ENCODE data around the gene CCM2.
"Not testable (repeated sequence)": the region's sequence is repeated elsewhere in the genome, so short reads cannot be mapped to it uniquely, and the experiment has no call there.

Gene CCM2

GRCh38 chr7:45007571-45008328 lies 7.7 kb downstream of the CCM2 start:
- DNase-seq: no peak

- DNase-seq: no peak
Observed at GRCh38 chr7:45013465-45013967, 13.5 kb downstream of the CCM2 start.

DNA sequence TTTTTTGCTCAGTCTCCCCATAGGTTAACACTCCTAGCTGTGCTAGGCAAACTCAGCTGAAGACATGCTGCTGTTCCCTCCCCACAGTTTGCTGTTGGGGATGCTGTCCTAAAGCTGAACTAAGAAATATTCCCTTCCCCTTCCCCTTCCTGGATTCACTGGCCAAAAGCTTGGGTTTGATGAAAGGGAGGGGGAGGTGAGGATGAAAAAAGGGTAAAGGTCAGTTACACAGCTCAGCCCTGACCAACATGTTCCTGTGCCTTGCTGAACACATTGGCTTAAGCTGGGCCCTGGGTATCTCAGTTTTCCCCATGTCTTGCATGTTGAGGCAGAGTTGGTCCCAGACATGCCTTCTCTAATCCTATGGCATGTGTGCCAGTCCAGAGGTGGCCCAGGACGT lies 15.3 kb downstream of the CCM2 start:
- no peak for DNase-seq

DNA sequence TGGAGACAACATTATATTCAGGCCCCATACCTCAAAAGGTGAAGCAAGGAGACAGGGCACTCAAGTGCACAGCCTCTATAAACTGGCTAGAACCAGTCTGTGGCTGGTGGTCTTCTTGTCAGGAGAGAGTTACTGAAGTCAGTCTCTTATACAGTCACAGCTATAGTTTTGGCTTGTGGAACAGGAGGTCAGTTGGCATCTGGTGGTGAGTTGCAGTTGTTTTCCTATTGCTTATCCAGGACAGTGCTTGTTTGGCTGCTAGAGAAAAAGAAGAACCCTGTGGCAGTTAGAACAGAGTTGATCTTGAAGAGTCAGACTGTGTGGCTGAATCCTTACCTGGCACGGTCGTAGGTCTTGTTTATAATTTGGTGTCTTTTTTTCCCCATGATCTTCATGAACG lies 17.3 kb downstream of the CCM2 start:
- no peak for DNase-seq

DNA sequence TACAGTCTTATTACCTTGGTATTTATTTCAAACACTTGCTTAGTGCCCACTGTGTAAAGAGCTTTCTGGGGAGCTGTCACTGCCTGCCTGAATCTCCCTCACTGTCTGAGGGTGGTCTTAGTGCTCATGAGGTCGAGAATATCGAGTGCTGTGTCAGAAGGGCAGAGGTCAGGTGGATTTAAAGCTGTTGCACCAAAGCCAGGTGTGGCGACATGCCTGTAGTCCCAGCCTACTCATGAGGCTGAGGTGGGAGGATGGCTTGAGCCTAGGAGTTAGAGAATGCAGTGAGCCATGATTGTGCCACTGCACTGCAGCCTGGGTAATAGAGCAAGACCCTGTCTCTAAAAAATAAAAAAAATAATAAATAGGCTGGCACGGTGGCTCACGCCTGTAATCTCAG lies 20.9 kb downstream of the CCM2 start:
- no peak for DNase-seq

DNA sequence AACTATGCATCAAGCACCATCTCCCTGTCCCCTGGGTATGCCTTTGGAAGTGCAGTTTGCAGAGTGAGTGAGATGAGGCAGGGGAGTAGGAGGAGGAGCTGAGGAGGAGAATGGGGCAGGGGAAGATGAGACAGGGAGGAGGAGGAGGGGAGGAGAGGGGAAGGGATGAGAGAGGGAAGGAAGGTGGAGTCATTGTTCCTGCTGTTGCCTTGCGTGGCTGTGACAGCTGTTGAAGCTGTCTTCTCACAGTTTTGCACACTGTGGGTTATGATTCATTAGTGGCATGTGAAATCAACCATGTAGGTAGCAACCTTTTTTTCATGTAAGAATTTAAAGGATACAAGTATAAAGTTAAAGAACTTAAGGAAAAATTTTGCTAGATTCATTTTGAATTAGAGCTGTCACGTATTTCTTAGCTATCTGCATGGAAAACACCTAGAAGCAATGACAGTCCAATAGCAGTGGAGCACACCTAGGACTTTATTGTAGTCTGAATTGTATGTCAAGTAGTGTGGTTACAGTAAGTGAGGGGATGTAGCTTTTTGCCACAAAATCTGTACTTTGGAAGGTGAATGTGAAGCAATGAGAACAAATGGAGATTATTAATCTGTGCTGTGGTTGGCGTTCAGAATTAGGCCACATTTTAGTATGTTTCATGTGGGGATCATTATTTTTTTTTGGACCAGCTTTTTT lies 21.7 kb downstream of the CCM2 start:
- no peak for DNase-seq

DNA sequence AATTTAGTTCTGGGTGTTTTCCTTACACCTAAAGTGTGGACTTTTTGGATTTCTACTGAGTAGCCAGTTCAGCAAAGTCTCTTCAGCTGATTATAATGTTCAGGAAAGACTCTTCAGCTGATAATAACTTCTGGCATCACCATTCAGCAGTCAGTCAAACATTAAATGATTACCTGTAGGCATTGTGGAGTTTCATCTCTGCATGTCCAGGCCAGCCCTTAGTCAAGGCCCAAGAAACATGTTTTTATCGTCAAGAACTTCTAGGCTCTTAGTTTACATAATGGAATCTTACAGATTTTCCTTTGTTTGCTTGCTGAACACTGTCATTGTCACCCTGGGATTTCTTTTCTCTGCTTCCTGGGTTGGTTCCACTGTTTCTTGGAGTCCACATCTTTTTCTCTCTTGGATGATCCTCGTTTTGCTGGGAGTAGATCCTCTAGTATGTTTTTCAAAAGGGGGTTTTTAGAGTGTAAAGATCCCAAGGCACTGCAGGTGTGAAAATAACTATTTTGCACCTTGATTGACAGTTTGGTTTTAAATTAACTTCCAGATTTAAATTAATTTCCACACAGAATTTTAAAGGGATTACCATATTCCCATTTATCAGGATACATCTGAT lies 24.2 kb downstream of the CCM2 start:
- DNase-seq: no peak

DNA sequence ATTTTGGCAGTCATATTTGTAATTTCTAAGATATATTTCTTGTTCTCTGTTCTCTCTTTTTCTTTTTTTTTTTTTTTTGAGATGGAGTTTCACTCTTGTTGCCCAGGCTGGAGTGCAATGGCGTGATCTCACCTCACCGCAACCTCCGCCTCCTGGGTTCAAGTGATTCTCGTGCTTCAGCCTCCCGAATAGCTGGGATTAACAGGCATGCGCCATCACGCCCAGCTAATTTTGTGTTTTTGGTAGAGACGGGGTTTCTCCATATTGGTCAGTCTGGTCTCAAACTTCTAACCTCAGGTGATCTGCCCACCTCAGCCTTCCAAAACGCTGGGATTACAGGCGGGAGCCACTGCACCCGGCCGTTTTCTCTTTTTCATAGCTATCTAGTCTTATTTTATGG lies 25.5 kb downstream of the CCM2 start:
- DNase-seq: not testable (repeated sequence)

DNA sequence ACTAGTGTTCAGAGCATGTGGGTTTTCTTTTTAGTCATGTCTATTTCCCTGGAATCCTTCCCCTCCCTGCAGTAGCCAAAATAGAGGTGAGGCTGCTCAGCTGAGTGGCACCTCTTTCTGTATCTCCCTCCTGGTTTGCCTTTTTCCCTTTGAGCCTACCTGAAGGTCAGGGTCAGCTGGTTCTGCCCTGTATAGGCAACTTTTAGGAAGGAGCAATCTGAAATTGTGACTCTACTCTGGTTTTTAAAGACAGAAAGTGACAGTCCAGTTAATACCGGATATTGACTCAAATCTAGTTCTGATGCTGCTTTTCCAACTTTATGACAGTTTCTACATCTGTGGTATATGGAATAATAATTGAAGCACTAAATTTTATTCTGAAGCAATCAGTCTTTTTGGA lies 26.0 kb downstream of the CCM2 start:
- DNase-seq: no peak

DNA sequence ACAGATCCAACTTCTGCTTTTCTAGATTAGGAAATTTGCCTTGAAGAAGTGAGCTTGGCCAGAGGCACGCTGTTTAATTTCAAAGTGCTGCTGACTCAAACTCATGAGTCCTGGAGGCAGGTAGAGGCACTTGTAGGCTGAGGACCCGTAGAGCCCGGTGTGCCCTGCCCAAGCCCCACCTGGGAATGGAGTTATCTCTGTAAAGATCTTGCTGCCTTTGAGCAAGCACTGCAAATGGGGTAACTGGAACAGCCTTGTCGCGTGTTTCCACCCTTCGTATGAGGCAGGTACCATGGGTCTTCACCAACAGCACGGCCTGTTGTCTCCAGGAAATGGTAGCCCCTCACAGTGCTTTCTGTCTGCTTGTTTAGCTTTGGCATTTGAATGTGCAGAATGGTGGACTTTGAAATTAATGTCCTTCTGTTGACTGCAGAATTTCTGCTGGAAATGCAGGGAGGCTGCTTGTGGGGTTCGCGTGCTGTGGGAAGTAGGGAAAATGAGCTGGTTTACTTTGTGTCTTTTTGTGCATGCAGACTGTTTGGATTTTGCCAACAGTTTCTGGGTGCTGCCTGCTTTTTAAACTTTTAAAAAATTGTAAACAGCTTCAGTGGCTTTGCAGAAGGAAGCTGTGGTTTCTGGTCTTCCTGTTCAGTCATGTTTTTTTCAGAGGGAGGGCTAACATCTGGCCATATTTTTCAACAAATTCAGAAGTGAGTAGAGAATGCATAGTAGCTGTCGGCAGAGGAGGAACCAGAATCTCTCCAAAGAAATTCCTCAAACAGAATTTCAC lies 27.2 kb downstream of the CCM2 start:
- DNase-seq: peak; percentile 4

DNA sequence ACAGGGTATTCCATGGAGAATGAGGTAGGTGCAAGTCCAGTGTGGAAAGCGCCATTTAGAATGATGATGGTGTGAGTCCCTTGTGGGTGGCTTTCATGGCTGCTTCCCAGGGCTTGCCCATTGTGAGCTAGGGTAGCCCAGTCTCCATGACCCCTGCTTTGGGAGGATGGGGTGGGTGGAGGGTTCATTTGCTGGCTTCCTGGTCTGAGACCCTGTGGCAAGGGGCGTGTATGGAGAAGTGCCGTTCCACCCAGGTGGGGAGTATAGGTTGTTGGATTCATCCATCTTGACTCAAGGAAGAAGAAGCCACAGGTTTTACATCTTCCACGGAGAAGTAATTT lies 27.7 kb downstream of the CCM2 start:
- no peak for DNase-seq

DNA sequence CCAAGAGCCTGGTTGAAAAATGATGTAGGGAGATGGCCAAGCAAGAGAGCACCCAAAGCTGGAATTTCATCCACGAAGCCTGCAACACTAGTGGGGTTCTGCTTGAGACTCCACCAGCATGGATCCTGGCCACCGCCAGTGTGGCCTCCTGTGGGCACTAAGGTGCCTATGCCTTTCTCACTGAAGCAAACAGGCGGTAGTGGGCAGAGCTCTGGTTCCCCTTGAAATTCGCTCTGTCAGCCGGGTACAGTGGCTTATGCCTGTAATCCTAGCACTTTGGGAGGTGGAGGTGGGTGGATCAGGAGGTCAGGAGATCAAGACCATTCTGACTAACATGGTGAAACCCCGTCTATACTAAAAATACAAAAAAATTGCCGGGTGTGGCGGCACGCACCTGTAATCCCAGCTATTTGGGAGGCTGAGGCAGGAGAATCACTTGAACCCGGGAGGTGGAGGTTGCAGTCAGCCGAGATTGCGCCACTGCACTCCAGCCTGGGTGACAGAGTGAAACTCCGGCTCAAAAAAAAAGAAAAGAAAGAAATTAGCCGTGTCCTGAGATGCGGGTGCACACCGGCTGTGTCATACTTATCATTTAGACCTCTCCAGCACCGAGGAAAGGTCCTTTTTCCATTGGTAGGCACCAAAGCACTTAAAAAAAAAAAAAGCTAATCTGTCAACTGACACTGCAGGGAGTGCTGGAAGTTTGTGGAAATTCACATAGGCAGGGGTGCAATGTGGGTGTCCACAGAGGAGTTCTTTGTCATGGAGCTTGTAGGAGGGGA lies 28.3 kb downstream of the CCM2 start:
- DNase-seq: no peak

DNA sequence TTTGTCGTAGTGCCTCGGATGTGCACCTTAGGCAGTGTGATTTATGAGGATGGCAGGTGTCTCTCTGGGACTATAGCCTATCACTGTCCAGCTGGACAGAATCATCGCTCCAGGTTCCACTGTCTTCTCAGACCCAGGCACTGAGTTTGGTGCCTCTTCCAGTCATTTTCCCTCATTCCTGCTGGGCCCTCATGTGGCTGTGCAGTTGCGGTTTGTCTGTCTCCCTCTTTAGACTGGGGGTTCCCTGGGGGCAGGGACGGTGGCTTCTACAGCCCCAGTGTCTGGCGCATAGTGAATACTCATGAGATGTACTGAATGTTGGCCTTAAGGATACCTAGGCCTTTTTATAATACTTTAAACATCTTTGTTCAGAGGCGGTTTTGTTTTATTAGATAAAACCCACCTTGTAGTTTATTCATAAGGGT lies 28.9 kb downstream of the CCM2 start:
- DNase-seq: no peak

DNA sequence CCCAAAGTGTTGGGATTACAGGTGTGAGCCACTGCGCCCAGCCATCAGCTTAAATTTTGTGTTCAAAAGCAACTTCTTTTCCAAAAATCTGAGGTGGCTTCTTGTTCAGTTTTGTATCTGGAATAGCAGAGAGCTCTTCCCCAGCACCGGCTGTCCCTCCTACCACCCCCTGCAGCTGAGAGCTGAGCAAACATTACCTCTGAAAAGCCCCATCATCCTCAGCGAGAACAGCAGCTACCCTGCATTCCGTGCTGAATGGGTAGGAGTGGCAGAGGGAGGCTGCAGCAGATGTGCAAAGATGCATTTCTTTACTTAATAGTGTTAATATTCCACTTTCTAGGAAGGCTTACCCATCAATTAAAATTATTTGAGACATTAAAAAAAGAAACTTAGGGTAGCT lies 31.8 kb downstream of the CCM2 start:
- no peak for DNase-seq

DNA sequence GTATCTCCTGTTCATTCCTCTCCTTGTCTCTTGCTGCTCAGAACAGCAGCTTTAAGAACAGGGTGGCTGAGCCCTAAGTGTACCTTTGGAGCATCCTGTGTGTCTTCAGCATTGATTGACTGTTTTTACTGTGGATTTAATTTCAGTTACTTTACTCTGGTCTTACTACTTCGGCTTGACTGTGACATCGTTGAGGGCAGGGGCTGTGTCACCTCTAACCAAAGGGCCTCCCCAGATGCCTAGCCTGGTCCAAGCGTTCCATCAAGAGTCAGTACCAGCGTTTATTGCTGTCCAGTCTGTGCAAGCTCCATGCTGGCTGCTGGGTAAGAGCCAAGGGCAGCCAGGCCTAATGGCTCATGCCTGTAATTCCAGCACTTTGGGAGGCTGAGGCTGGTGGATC lies 32.4 kb downstream of the CCM2 start:
- DNase-seq: no peak

- DNase-seq: no peak
Observed at GRCh38 chr7:45033261-45033930, 33.4 kb downstream of the CCM2 start.

GRCh38 chr7:45033931-45034290 lies 33.9 kb downstream of the CCM2 start:
- DNase-seq: peak; percentile 22

- DNase-seq: not testable (repeated sequence)
Observed at GRCh38 chr7:45034710-45035109, 34.7 kb downstream of the CCM2 start.

DNA sequence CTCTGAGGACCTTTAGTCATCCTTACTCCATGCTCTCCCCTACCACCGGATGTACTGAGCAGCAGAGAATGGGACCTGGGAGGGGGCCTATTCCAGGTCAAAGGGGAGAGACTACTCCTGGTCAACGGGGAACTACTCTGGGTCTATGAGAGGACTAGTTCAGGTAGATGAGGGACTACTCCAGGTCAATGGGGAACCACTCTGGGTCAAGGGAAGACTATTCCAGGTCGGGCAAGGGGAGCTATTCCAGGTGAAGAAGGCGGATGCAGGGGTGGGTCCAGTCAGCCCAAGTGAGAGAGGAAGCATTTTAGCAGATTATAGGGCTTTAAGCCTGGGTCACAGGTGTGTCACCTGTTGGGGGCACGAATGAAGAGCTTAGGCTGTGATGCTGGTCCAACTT lies 35.4 kb downstream of the CCM2 start:
- DNase-seq: no peak

- no peak for DNase-seq
Observed at GRCh38 chr7:45035893-45036292, 35.9 kb downstream of the CCM2 start.

GRCh38 chr7:45036317-45036716 lies 36.3 kb downstream of the CCM2 start:
- DNase-seq: no peak

- DNase-seq: no peak
Observed at GRCh38 chr7:45036796-45037195, 36.8 kb downstream of the CCM2 start.

All from midbrain (tissue), 1 donor.